ENCODE results near the gene PREX1.

The PREX1 gene

DNA sequence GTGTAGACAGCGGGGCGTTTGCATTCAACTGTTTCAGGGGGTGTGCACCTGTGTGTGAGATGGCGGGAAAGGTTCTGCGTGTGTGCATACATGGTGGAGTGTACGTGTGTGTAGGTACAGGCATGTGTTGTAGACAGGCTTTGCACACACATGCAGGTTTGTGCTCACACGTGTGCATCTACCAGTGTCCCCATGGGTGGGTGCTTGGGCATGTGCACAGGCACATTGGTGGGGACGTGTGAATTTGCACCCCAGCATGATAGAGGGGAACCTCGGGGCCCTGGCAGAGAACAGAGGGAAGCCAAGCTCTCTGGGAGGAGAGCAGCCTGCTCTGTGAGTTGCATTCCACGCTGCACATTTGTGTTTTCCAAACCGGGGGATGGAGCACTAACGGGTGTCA, 250.2 kb downstream of the PREX1 start:
- no peak for DNase-seq (ENCODE audit: low spot score)

DNA sequence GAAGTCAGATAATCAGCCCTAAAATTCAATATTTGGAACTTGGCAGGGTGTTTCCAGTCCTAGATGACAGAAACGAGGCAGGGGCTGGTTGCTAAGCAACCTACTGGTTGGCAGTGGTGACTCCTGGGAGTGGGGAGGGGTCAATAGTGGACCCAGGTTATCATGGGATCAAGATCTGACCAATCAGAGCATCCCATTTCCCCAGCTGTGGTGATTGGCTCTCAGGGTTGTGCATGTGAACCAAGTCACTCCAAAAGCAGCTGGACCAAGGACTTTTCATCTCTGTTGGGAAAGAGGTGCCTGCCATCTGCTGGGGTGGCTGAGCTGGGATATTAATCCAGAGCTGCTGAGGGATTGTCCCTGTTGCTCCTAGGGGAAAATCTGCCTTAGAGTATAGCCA, 253.4 kb downstream of the PREX1 start:
- peak; percentile 56 for DNase-seq (ENCODE audit: low spot score)
